Measurements from ENCODE around the gene WDR19. TPM values are rescaled to one million over a fixed set of nuclear protein-coding genes. Genes with fewer than 3 reads are reported as not detected.

Gene WDR19
- total RNA-seq, 1 experiment from 2014 or later = 23.3 TPM

GRCh38 chr4:39330353-39330752 is 148.0 kb downstream of the WDR19 start:
- H3K4me1 Mint-ChIP-seq = no peaks in the 10 kb centered on the region
- no peak overlapping the region for H3K4ac ChIP-seq (ENCODE audit: low read depth, low read length)
- no peak overlapping the region for H2BK120ac ChIP-seq (ENCODE audit: low read depth, low read length, poor library complexity, severe bottlenecking)
- no peak overlapping the region for H4K8ac ChIP-seq (replicated peaks; ENCODE audit: insufficient read length, low read depth, low read length)
- TF ChIP-seq, protein P1, sequence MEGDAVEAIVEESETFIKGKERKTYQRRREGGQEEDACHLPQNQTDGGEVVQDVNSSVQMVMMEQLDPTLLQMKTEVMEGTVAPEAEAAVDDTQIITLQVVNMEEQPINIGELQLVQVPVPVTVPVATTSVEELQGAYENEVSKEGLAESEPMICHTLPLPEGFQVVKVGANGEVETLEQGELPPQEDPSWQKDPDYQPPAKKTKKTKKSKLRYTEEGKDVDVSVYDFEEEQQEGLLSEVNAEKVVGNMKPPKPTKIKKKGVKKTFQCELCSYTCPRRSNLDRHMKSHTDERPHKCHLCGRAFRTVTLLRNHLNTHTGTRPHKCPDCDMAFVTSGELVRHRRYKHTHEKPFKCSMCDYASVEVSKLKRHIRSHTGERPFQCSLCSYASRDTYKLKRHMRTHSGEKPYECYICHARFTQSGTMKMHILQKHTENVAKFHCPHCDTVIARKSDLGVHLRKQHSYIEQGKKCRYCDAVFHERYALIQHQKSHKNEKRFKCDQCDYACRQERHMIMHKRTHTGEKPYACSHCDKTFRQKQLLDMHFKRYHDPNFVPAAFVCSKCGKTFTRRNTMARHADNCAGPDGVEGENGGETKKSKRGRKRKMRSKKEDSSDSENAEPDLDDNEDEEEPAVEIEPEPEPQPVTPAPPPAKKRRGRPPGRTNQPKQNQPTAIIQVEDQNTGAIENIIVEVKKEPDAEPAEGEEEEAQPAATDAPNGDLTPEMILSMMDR (conservative IDR thresholded peaks at IDR 0.05) = no peak
- peaks cover 5 to 19% (median 11%) of the 10 kb centered on the region in 3 experiments; a peak in 6 of 7 replicates for H3K36me3 Mint-ChIP-seq (ENCODE audit: insufficient read depth in 1 of 3, low read depth in 3 of 3)
- H3K27me3 Mint-ChIP-seq (ENCODE audit: low read depth) = no peaks in the 10 kb centered on the region
- no peaks in the 10 kb centered on the region for H3K9me3 Mint-ChIP-seq
- no peak overlapping the region for H3K4me3 Mint-ChIP-seq
- DNase-seq = no peak
- H3K23me2 ChIP-seq (ENCODE audit: insufficient read length, low read depth, low read length, poor library complexity, severe bottlenecking) = no peaks in the 10 kb centered on the region
- H2BK12ac ChIP-seq (ENCODE audit: insufficient read length, low read depth, low read length) = no peak overlapping the region
- no CpG with 5 or more reads among the region's 1 CpG for WGBS (ENCODE audit: extremely low coverage, insufficient read length, low lambda C conversion rate)
- no peaks in the 10 kb centered on the region for H3K27me3 ChIP-seq (ENCODE audit: insufficient read depth, low read length)
- no peak overlapping the region for H3K23ac ChIP-seq (ENCODE audit: insufficient read length, low read depth, low read length)
- no peak overlapping the region for H2BK15ac ChIP-seq (ENCODE audit: low read depth, low read length)
- H3K4me1 ChIP-seq (ENCODE audit: insufficient read depth, low read length) = no peaks in the 10 kb centered on the region
- H3K79me2 ChIP-seq (ENCODE audit: insufficient read depth, low read length) = no peaks in the 10 kb centered on the region; the same call in 1 of the 2 replicates
- H3T11ph ChIP-seq (ENCODE audit: low read length) = no peak overlapping the region
- H3K4me2 ChIP-seq (ENCODE audit: insufficient read depth, insufficient read length, low read length) = no peak overlapping the region
- H4K5ac ChIP-seq (ENCODE audit: insufficient read length, low read depth, low read length) = no peak overlapping the region
- H2AFZ ChIP-seq (ENCODE audit: low read length) = no peak overlapping the region
- peak overlapping the region in 2 of 3 experiments; percentile 66 to 87; a peak in 3 of 7 replicates for H3K27ac Mint-ChIP-seq
- no peaks in the 10 kb centered on the region for H3K9me3 ChIP-seq (ENCODE audit: control insufficient read depth, low read depth, low read length)
- H2BK5ac ChIP-seq (ENCODE audit: insufficient read length, low read length) = no peak overlapping the region
- peaks cover 4% of the 10 kb centered on the region for H3K79me1 ChIP-seq (ENCODE audit: insufficient read depth, low read depth, low read length, poor library complexity, severe bottlenecking)
- no peak overlapping the region for H3K14ac ChIP-seq (ENCODE audit: insufficient read depth, low read length)
- H3K18ac ChIP-seq (ENCODE audit: insufficient read length, low read depth, low read length) = no peak overlapping the region
- no peak overlapping the region for H2BK20ac ChIP-seq (ENCODE audit: low read depth, low read length, poor library complexity, severe bottlenecking)
- H3K9ac ChIP-seq (ENCODE audit: extremely low read depth, insufficient read length, low read length) = no peak overlapping the region
- no peak overlapping the region for H4K91ac ChIP-seq (ENCODE audit: insufficient read length, low read depth, low read length)
- no peaks in the 10 kb centered on the region for H4K20me1 ChIP-seq (ENCODE audit: control insufficient read depth, insufficient read depth, insufficient read length)
- no peak overlapping the region for H2AK5ac ChIP-seq (ENCODE audit: insufficient read length, low read length)
- no peak overlapping the region for H3K56ac ChIP-seq (ENCODE audit: insufficient read length, low read depth, low read length)
- H3K27ac ChIP-seq (ENCODE audit: insufficient read length, low read depth, low read length) = no peak overlapping the region
